RWPE1 (cell line): ENCODE data around the gene PTPRN2.

Source experiments
- CTCF ChIA-PET: fragments of 350-600 bp; sonication (Branson Sonifier 250); formaldehyde crosslinking; extraction: SDS; loops from one replicate; lab custom pipeline; 2021; lab: Yijun Ruan, JAX
- POLR2A ChIA-PET: fragments of 400-600 bp; formaldehyde crosslinking; extraction: SDS; loops from one replicate; lab custom pipeline; 2020; ENCODE audit warnings: antibody characterized with exemption; ENCODE audit not compliant: low non-redundant PET; lab: Yijun Ruan, JAX
- DNase-seq: peaks from one replicate; pipeline ENCODE4 v3.0.0; 2012; ENCODE audit warnings: low spot score
- H3K27ac ChIP-seq: fragments of 450-650 bp; 2 replicates; pipeline ENCODE4 v1.5.1; 2017
- CTCF ChIP-seq: fragments of 450-650 bp; conservative IDR thresholded peaks from 2 replicates; pipeline ENCODE4 v1.5.1; 2017; ENCODE audit warnings: low read depth, mild to moderate bottlenecking

Gene PTPRN2

GRCh38 chr7:158239290-158239981 lies 348.2 kb downstream of the PTPRN2 start:
- TF ChIP-seq CTCF = no peak
- DNase-seq = no peak
- POLR2A ChIA-PET = no interaction called here
- H3K27ac ChIP-seq = no peak overlapping the region
- CTCF ChIA-PET = no interaction called here

- POLR2A ChIA-PET = no interaction called here
- no peak overlapping the region for H3K27ac ChIP-seq
- no peak for TF ChIP-seq CTCF
- CTCF ChIA-PET = no interaction called here
- DNase-seq = no peak
Measured at GRCh38 chr7:158238616-158239289, 348.9 kb downstream of the PTPRN2 start.

- no peak overlapping the region for H3K27ac ChIP-seq
- TF ChIP-seq CTCF = no peak
- DNase-seq = no peak
- CTCF ChIA-PET = no interaction called here
- POLR2A ChIA-PET = no interaction called here
Measured at GRCh38 chr7:158237672-158238335, 349.8 kb downstream of the PTPRN2 start.

- H3K27ac ChIP-seq = no peak overlapping the region
- ChIA-PET CTCF (no interaction called here), POLR2A (no interaction called here)
- no peak for TF ChIP-seq CTCF
- no peak for DNase-seq
Measured at GRCh38 chr7:158236400-158236799, 351.2 kb downstream of the PTPRN2 start.

- DNase-seq = no peak
- POLR2A ChIA-PET = no interaction called here
- H3K27ac ChIP-seq = no peak overlapping the region
- CTCF ChIA-PET = no interaction called here
- TF ChIP-seq CTCF = no peak
Measured at GRCh38 chr7:158235862-158236261, 351.8 kb downstream of the PTPRN2 start.

- no peak for DNase-seq
- TF ChIP-seq CTCF = no peak
- no peak overlapping the region for H3K27ac ChIP-seq
- POLR2A ChIA-PET = no interaction called here
- CTCF ChIA-PET = no interaction called here
Measured at GRCh38 chr7:158229945-158230344, 357.7 kb downstream of the PTPRN2 start.
